DMS79 treated with DMSO at 0.1 percent for 48 hours (cell line): Measurements from ENCODE around the gene TMX3.

Experiments used
- DNase-seq: peaks from one replicate; lab custom pipeline; 2025; lab: John Stamatoyannopoulos, UW

Gene TMX3

GRCh38 chr18:68714712-68715496 is at the start of gene TMX3:
Gene TMX3, minus strand, starts transcription at chr18:68715108. Its CDS starts 127 bp downstream, at chr18:68714981.
- peak; percentile 90 for DNase-seq

GRCh38 chr18:68764016-68764415 is 49.1 kb upstream of the TMX3 start:
- DNase-seq = no peak

- DNase-seq = no peak
These were observed 48.2 kb upstream of the TMX3 start for GRCh38 chr18:68763083-68763482.

- no peak for DNase-seq
These were observed 44.4 kb upstream of the TMX3 start for GRCh38 chr18:68759308-68759707.

GRCh38 chr18:68757126-68757525 is 42.2 kb upstream of the TMX3 start:
- no peak for DNase-seq

- no peak for DNase-seq
These were observed 27.3 kb upstream of the TMX3 start for GRCh38 chr18:68742206-68742605.

- no peak for DNase-seq
These were observed 26.1 kb upstream of the TMX3 start for GRCh38 chr18:68740966-68741365.

- no peak for DNase-seq
These were observed 24.6 kb upstream of the TMX3 start for GRCh38 chr18:68739462-68739861.

GRCh38 chr18:68738564-68738963 is 23.7 kb upstream of the TMX3 start:
- no peak for DNase-seq

- peak; percentile 20 for DNase-seq
These were observed 20.8 kb upstream of the TMX3 start for GRCh38 chr18:68735483-68736343.

GRCh38 chr18:68734308-68734707 is 19.4 kb upstream of the TMX3 start:
- DNase-seq = no peak

GRCh38 chr18:68733707-68734106 is 18.8 kb upstream of the TMX3 start:
- DNase-seq = no peak

GRCh38 chr18:68728081-68728700 is 13.3 kb upstream of the TMX3 start:
- no peak for DNase-seq

GRCh38 chr18:68727506-68727905 is 12.6 kb upstream of the TMX3 start:
- DNase-seq = no peak

- DNase-seq = no peak
These were observed 10.4 kb upstream of the TMX3 start for GRCh38 chr18:68725346-68725745.

GRCh38 chr18:68724021-68724420 is 9.1 kb upstream of the TMX3 start:
- no peak for DNase-seq

GRCh38 chr18:68723539-68723938 is 8.6 kb upstream of the TMX3 start:
- DNase-seq = no peak

- no peak for DNase-seq
These were observed 7.9 kb upstream of the TMX3 start for GRCh38 chr18:68722821-68723220.

- DNase-seq = no peak
These were observed 7.0 kb upstream of the TMX3 start for GRCh38 chr18:68721681-68722583.

GRCh38 chr18:68714366-68714711 is 569 bp downstream of the TMX3 start:
- DNase-seq = peak; percentile 23

- DNase-seq = no peak
These were observed 1.1 kb downstream of the TMX3 start for GRCh38 chr18:68713796-68714195.

GRCh38 chr18:68713131-68713530 is 1.8 kb downstream of the TMX3 start:
- DNase-seq = no peak
